Endothelial cell of umbilical vein (primary cell): ENCODE results near the gene ACSM4. TPM values are rescaled to one million over a fixed set of nuclear protein-coding genes. Genes with fewer than 3 reads are reported as not detected.

Source experiments
- BruUV-seq: library from RNA; stranded (reverse); fragments of 400-500 nt; replicated peaks from 2 replicates; lab custom pipeline; 2021; lab: Mats Ljungman, UMichigan
- CTCF ChIA-PET: fragments of 300-600, 350-600 bp; sonication (Branson Sonifier 250); formaldehyde crosslinking; loops from one replicate; lab custom pipeline; 2021; ENCODE audit warnings: antibody characterized with exemption, inconsistent platforms; lab: Charles Lee
- POLR2A ChIA-PET: fragments of 300-600, 350-600 bp; sonication (Branson Sonifier 250); formaldehyde crosslinking; loops from one replicate; lab custom pipeline; 2021; ENCODE audit warnings: antibody characterized with exemption, inconsistent platforms; lab: Charles Lee
- DNase-seq: peaks from one replicate; pipeline ENCODE4 v3.0.0-alpha.2; 2011; ENCODE audit warnings: low read depth, low spot score
- FAIRE-seq: peaks from 2 replicates; lab custom pipeline; 2011; peaks lifted over from hg19 to GRCh38; lab: Jason Lieb, UNC
- H2AFZ ChIP-seq: 2 replicates; pipeline ENCODE4 v1.6.0; 2012; ENCODE audit warnings: low read depth, low read length, control low read depth, inconsistent platforms
- H3K27ac ChIP-seq: 2 replicates; pipeline ENCODE4 v1.5.1; 2011; ENCODE audit warnings: low read depth, mild to moderate bottlenecking, control low read depth, low read length, moderate library complexity; ENCODE audit not compliant: insufficient read depth
- H3K27me3 ChIP-seq, 2 experiments: 2 replicates each; pipeline versions ENCODE4 v1.6.0 to v1.6.1; 2011; ENCODE audit warnings: low read length in 2 of 2, mixed read lengths in 1 of 2; ENCODE audit not compliant: control insufficient read depth in 2 of 2, insufficient read depth in 2 of 2
- H3K36me3 ChIP-seq, 2 experiments: 2 replicates in 1 of 2; 3 replicates in 1 of 2; pipeline ENCODE4 v1.5.1; 2011; ENCODE audit warnings: low read length in 2 of 2, mild to moderate bottlenecking in 1 of 2, moderate library complexity in 1 of 2; ENCODE audit not compliant: control insufficient read depth in 2 of 2, insufficient read depth in 2 of 2; ENCODE audit errors: extremely low read depth in 1 of 2
- H3K4me1 ChIP-seq: 3 replicates; pipeline ENCODE4 v1.5.1; 2011; ENCODE audit warnings: mild to moderate bottlenecking, low read length; ENCODE audit not compliant: control insufficient read depth, insufficient read depth; ENCODE audit errors: extremely low read depth
- H3K4me2 ChIP-seq: 2 replicates; pipeline ENCODE4 v1.6.1; 2011; ENCODE audit warnings: low read length, control low read depth, mixed read lengths; ENCODE audit not compliant: insufficient read depth
- H3K4me3 ChIP-seq, 3 experiments: fragments of 200-600 bp in 1 of 3; sonication (generic), shearing (Covaris generic) in 1 of 3; replicated peaks in 1 of 3; 2 replicates each; pipeline ENCODE4 v1.5.1; 2011 to 2016; ENCODE audit warnings: control low read depth in 3 of 3, low read length in 3 of 3, mild to moderate bottlenecking in 2 of 3, inconsistent platforms in 1 of 3, low read depth in 1 of 3, moderate library complexity in 1 of 3; ENCODE audit not compliant: insufficient read depth in 1 of 3
- H3K79me2 ChIP-seq: 2 replicates; pipeline ENCODE4 v1.6.0; 2012; ENCODE audit warnings: low read length, inconsistent platforms; ENCODE audit not compliant: control insufficient read depth, insufficient read depth
- H3K9ac ChIP-seq: replicated peaks from 2 replicates; pipeline ENCODE3; 2011; ENCODE audit warnings: low read length, control low read depth; ENCODE audit not compliant: insufficient read depth; ENCODE audit errors: extremely low read depth
- H3K9me1 ChIP-seq: replicated peaks from 3 replicates; pipeline ENCODE4 v1.6.0; 2011; ENCODE audit warnings: mild to moderate bottlenecking, low read length; ENCODE audit not compliant: control insufficient read depth, insufficient read depth; ENCODE audit errors: extremely low read depth
- H3K9me3 ChIP-seq: replicated peaks from 2 replicates; pipeline ENCODE4 v1.5.1; 2012; ENCODE audit warnings: low read length, inconsistent platforms; ENCODE audit not compliant: control insufficient read depth, insufficient read depth
- H4K20me1 ChIP-seq: replicated peaks from 2 replicates; pipeline ENCODE3; 2011; ENCODE audit warnings: mild to moderate bottlenecking, low read length; ENCODE audit not compliant: control insufficient read depth, insufficient read depth; ENCODE audit errors: extremely low read depth
- EZH2 ChIP-seq: IDR thresholded peaks from 2 replicates; pipeline ENCODE4 v1.6.1; 2012; ENCODE audit warnings: borderline replicate concordance, low read depth, mild to moderate bottlenecking, moderate library complexity, low read length, inconsistent platforms; ENCODE audit not compliant: severe bottlenecking
- FOS ChIP-seq: IDR thresholded peaks from 2 replicates; pipeline ENCODE4 v1.6.1; 2011; ENCODE audit warnings: mild to moderate bottlenecking, low read length, moderate library complexity, borderline replicate concordance; ENCODE audit not compliant: insufficient read depth
- GATA2 ChIP-seq: IDR thresholded peaks from 2 replicates; pipeline ENCODE4 v1.7.0; 2011; ENCODE audit warnings: low read depth, mild to moderate bottlenecking, moderate library complexity, mixed read lengths, low read length; ENCODE audit not compliant: insufficient read length, insufficient read depth
- JUN ChIP-seq: IDR thresholded peaks from 2 replicates; pipeline ENCODE4 v1.6.1; 2011; ENCODE audit warnings: borderline replicate concordance, low read depth; ENCODE audit not compliant: insufficient read length, insufficient read depth
- MYC ChIP-seq: IDR thresholded peaks from one replicate; pipeline ENCODE4 v1.6.1; 2011; ENCODE audit warnings: mild to moderate bottlenecking, low read depth, low read length
- POLR2A ChIP-seq: IDR thresholded peaks from 2 replicates; pipeline ENCODE4 v1.6.1; 2012; ENCODE audit warnings: low read depth, mild to moderate bottlenecking, control low read depth, low read length
- POLR2AphosphoS5 ChIP-seq: IDR thresholded peaks from 2 replicates; pipeline ENCODE4 v1.6.1; 2012; ENCODE audit warnings: low read depth, mild to moderate bottlenecking, control low read depth, low read length, moderate library complexity; ENCODE audit not compliant: insufficient read depth
- dilution Hi-C: fragments of 300-500 bp; cut with MboI; formaldehyde crosslinking; loops from one replicate; pipeline ENCODE4 v1.15.0; 2019; ENCODE audit warnings: low sequenced_read_pairs; ENCODE audit not compliant: extremely low pct_ligation_motif_present
- intact Hi-C: fragments of 100-400 bp; cut with micrococcal nuclease; formaldehyde crosslinking; loops from one replicate; pipeline ENCODE4 v1.10.0; 2022
- polyA plus RNA-seq, 4 experiments: library from polyadenylated mRNA; depleted of rRNA in 3 of 4; stranded (reverse) in 3 of 4; unstranded in 1 of 4; fragments of >200 nt; gene quantifications; 2 replicates each; pipeline versions ENCODE4 v1.2.1 to v1.2.3, GENCODE V29; 2011 to 2012; ENCODE audit warnings: missing spikeins in 1 of 4
- total RNA-seq: library from RNA; stranded (reverse); gene quantifications from 2 replicates; pipeline ENCODE4 v1.2.3, GENCODE V29; 2021
- TF ChIP-seq, protein P1 (sequence below): IDR thresholded peaks from 2 replicates; pipeline ENCODE4 v1.6.1; 2011; ENCODE audit not compliant: insufficient read depth, insufficient read length
- TF ChIP-seq, protein P2 (sequence below), 2 donors: IDR thresholded peaks; 1 replicate in 1 of 2; 2 replicates in 1 of 2; pipeline ENCODE4 v1.5.1; 2011; ENCODE audit warnings: low read length in 2 of 2, mild to moderate bottlenecking in 2 of 2, moderate library complexity in 2 of 2, control low read depth in 1 of 2, inconsistent platforms in 1 of 2, low read depth in 1 of 2; ENCODE audit not compliant: insufficient read depth in 1 of 2; ENCODE audit errors: extremely low read depth in 1 of 2

The ACSM4 gene
- total and polyA plus RNA-seq, 2 donors (not counting 3 experiments of a cell fraction or from before 2014, with no cell fraction given), result not detected

DNA sequence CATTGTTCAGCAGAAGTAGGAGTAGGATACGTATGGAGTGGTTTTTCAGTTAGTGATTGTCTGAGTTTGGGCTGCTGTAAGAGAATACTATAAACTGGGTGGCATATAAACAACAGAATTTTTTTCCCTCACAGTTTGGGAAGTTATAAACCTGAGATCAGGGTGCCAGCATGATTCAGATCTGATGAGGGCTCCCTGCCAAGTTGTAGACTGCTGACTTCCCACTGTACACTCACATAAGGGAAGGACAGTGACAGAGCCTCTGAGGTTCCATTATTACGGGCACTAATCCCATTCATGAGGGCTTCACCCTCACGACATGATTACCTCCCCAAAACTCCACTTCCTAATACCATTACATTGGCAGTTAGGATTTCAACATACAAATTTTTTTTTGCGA is 50.7 kb downstream of the ACSM4 start:
- H2AFZ ChIP-seq, result no peak overlapping the region
- no TSS peak for BruUV-seq
- DNase-seq (peak; percentile 70), FAIRE-seq (no peak)
- H3K4me2 ChIP-seq, result no peak overlapping the region
- H3K36me3 ChIP-seq, result no peaks in the 10 kb centered on the region
- H3K4me1 ChIP-seq, result peaks cover 29% of the 10 kb centered on the region
- dilution Hi-C loops, result no loop called here
- POLR2A ChIA-PET, result no interaction called here
- no peak overlapping the region for H3K27ac ChIP-seq
- no peaks in the 10 kb centered on the region for H3K27me3 ChIP-seq
- H3K9ac ChIP-seq, result no peak overlapping the region
- no peaks in the 10 kb centered on the region for H4K20me1 ChIP-seq
- CTCF ChIA-PET, result no interaction called here
- H3K79me2 ChIP-seq, result no peaks in the 10 kb centered on the region
- H3K9me1 ChIP-seq, result no peaks in the 10 kb centered on the region
- TF ChIP-seq GATA2 (peak; percentile 44), JUN (no peak), POLR2A (no peak), FOS (peak; percentile 32), POLR2AphosphoS5 (no peak), MYC (no peak)
- H3K9me3 ChIP-seq, result no peaks in the 10 kb centered on the region
- H3K4me3 ChIP-seq, result no peak overlapping the region
- intact Hi-C loops, result no loop called here

DNA sequence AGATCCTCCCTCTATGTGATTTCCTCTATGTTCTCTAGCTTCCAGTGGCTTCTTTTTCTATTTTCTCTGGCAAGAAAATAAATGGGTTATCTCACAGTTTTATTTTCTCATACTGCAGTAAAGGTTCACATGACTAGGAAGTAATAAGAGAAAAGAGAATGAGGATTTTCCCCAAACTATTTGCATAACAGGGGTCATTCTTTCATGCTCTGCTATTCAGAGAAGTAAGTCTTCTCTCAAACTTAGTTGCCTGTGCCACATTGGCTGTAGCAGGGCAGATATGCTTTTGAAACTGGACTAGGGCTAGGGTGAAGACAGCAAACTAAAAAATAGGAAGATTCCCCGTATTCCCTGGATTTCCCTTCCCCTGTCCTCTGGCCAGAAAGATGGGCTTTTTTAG is 57.4 kb downstream of the ACSM4 start:
- Histone ChIP-seq H3K36me3 (no peaks in the 10 kb centered on the region), H3K9ac (no peak overlapping the region), H2AFZ (no peak overlapping the region), H3K4me3 (no peak overlapping the region), H3K9me3 (no peaks in the 10 kb centered on the region), H3K27me3 (no peaks in the 10 kb centered on the region), H3K27ac (no peak overlapping the region), H3K9me1 (no peaks in the 10 kb centered on the region), H3K79me2 (no peaks in the 10 kb centered on the region), H4K20me1 (no peaks in the 10 kb centered on the region), H3K4me1 (no peaks in the 10 kb centered on the region), H3K4me2 (no peak overlapping the region)
- dilution Hi-C loops (no loop called here), intact Hi-C loops (no loop called here)
- ChIA-PET POLR2A (no interaction called here), CTCF (no interaction called here)
- TF ChIP-seq GATA2 (no peak), POLR2A (no peak), JUN (no peak), EZH2 (no peak), FOS (no peak)
- TF ChIP-seq, protein P1, sequence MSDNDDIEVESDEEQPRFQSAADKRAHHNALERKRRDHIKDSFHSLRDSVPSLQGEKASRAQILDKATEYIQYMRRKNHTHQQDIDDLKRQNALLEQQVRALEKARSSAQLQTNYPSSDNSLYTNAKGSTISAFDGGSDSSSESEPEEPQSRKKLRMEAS, result no peak
- TF ChIP-seq, protein P2, sequence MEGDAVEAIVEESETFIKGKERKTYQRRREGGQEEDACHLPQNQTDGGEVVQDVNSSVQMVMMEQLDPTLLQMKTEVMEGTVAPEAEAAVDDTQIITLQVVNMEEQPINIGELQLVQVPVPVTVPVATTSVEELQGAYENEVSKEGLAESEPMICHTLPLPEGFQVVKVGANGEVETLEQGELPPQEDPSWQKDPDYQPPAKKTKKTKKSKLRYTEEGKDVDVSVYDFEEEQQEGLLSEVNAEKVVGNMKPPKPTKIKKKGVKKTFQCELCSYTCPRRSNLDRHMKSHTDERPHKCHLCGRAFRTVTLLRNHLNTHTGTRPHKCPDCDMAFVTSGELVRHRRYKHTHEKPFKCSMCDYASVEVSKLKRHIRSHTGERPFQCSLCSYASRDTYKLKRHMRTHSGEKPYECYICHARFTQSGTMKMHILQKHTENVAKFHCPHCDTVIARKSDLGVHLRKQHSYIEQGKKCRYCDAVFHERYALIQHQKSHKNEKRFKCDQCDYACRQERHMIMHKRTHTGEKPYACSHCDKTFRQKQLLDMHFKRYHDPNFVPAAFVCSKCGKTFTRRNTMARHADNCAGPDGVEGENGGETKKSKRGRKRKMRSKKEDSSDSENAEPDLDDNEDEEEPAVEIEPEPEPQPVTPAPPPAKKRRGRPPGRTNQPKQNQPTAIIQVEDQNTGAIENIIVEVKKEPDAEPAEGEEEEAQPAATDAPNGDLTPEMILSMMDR (IDR thresholded peaks at IDR 0.05; ENCODE audit: extremely low read depth in 1 of 2, insufficient read depth in 1 of 2, low read depth in 1 of 2, low read length in 2 of 2), result no peak
- FAIRE-seq (no peak), DNase-seq (no peak)
- no TSS peak for BruUV-seq
